Right lobe of liver (tissue), 4 donors: ENCODE results near the gene EIF3K.

Source experiments
- CTCF ChIP-seq, 4 donors: fragments of 200-600 bp in 3 of 4; fragments of 450-650 bp in 1 of 4; IDR thresholded peaks; one replicate each; pipeline versions ENCODE4 v1.5.1 to v1.8.0; 2016 to 2022; ENCODE audit warnings: antibody characterized with exemption in 4 of 4, mild to moderate bottlenecking in 2 of 4
- POLR2A ChIP-seq: fragments of 450-650 bp; IDR thresholded peaks from one replicate; pipeline ENCODE4 v1.6.1; 2017; ENCODE audit warnings: antibody characterized with exemption, mild to moderate bottlenecking
- donor health status: DM: no; HTN: no; CAD: no.
- donor health status: DM: no; HTN: no; CAD: no.
- donor health status: DM: no; HTN: yes; CAD: no.

- TF ChIP-seq POLR2A: no peak
- no peak for TF ChIP-seq CTCF (IDR thresholded peaks at IDR 0.05)
Measured at GRCh38 chr19:38663957-38664502, 45.0 kb downstream of the EIF3K start.
